GM15510 (cell line): ENCODE results near the gene AK4.

Source experiments
- POLR2A ChIP-seq: IDR thresholded peaks from 3 replicates; pipeline ENCODE4 v1.6.1; 2011; ENCODE audit warnings: borderline replicate concordance; ENCODE audit not compliant: insufficient read length; ENCODE audit errors: extremely low read depth

Gene AK4

GRCh38 chr1:65265296-65265650 lies 117.3 kb downstream of the AK4 start:
- no peak for TF ChIP-seq POLR2A

GRCh38 chr1:65265651-65266351 lies 117.8 kb downstream of the AK4 start:
- TF ChIP-seq POLR2A: peak; percentile 42

DNA sequence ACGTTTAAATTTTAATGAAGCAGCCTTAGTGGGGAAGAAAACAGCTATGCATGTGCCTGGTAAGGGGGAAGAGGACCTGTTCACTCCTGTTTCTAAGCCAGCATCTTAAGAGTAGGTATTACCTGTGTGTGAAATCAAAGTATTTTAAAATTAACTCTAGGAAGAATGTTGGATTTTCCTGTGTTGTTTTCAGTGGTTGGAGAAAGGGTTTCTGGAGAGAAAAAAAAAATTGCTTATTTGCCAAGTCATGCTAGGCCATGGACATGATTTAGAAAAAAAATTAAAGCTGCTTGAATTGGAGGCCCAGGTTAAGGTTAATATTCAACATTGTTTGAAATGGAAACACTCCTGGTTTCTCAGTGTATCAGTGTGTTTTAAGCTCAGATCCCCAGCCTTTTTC lies 118.5 kb downstream of the AK4 start:
- TF ChIP-seq POLR2A: no peak

DNA sequence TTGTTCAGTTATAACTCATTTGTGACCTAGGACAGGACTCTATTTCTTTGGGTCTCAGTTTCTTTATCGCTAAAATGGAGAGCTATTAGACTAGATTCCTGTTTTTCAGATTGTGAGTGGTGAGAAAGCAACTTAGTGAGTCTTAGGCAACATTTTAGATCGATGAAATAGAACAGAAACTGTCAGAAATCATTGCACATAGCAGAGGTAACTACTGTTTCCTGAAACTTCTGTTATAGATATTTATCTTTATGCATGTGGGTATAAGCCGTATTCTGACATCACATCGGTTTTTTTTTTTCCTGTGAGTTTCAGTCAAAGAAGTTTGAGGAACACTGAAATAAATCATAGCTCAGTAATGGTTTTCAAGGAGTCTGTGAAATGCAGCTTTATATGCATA lies 119.3 kb downstream of the AK4 start:
- no peak for TF ChIP-seq POLR2A

DNA sequence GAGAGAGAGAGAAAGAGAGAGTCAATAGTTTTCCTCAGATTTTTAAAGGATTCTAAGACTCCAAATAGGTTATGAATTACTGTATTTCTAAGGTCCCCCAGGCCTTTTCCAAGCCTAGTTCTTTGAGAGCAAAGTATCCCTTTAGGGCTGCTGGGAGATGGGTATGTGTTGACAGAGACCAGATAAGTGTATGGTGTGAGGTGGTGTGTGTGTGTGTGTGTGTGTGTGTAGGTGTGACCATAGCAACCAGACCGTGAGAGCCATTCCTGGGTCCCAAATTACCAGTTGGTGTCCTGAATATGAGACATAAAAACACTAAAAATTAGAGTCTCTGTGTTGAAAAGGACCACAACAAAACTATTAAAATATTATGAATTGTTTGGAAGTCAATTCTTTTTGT lies 119.7 kb downstream of the AK4 start:
- no peak for TF ChIP-seq POLR2A

GRCh38 chr1:65269612-65270011 lies 121.6 kb downstream of the AK4 start:
- TF ChIP-seq POLR2A: no peak

DNA sequence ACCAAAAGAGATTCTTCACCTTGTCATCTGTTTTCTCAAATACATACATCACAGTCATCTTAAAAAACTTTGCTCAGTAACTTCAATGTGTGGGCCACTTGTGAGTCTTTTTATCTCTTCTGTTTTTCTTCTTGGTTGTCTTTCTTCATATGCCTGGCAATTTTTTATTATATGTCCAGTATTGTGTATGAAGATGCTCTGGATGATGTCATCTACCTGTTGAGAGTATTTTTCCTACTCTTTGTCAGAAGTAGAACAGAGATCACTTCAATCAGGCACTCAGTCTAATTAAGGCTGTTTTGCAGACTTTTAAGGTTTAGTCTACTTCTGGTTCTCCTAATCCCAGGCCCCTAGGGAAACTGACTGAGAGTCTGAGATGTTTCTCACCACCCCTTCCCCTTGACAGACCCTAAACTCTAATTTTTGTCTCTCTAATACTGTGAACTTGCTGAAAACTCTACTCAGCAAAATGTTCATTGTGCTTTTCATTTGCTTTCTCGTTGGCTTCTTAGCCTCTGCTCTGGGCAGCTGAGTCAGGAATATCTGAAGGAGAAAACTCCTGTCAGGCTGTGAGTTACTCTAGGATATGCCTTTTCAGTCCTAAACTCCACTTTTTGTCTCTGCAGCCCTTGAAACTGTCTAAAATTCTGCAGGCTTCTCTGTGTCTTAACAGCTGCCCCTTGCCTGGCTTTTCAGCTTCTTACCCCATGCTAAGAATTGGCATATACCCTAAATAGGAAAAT lies 128.4 kb downstream of the AK4 start:
- no peak for TF ChIP-seq POLR2A

DNA sequence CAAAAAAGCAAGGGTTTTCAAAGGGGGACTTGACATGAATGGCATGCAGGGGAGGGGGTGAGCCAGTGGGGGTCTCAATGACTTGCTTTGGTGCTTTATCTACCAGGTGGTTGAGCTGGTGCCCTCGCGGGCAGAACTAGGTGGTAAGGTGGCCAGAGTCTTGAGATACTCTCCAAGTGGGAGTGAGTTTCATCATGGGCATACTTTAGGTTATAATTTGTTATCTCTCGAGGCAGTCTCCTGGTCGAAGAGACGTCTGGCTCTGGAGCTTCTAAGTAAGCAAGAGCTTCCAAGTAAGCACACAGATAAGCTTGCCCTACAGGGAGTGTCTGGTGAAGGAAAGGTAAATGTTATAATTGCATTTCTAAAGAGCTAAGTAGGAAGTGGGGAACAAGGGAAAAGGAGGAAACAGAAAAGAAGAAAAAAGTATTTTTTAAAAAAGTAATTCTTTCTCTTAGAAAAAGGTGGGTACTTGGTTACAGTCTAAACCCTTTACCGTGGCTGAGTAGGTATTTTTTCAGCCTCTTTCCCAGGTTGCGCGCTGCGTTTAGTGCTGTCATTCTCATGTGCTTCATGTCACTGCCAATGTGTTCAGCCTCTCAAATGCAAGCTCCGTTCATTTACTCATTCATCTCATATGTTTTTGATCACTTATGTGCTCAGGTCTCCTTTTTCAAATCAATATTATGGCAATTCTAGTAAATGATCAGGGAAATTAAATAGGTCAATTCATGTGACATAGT lies 129.8 kb downstream of the AK4 start:
- no peak for TF ChIP-seq POLR2A

- no peak for TF ChIP-seq POLR2A
Measured at GRCh38 chr1:65278376-65279069, 130.5 kb downstream of the AK4 start.

- TF ChIP-seq POLR2A: no peak
Measured at GRCh38 chr1:65279070-65279779, 131.2 kb downstream of the AK4 start.
